Mesothelial cell of epicardium (in vitro differentiated cells): ENCODE results near the gene MYH11. TPM values are rescaled to one million over a fixed set of nuclear protein-coding genes. Genes with fewer than 3 reads are reported as not detected.

Experiments
- DNase-seq, 2 experiments: peaks; one replicate each; pipeline ENCODE4 v3.0.0; 2021; ENCODE audit warnings: low spot score in 2 of 2; ENCODE audit not compliant: unreplicated experiment in 2 of 2
- H3K27ac Mint-ChIP-seq: 2 replicates; pipeline ENCODE4 v1.8.0; 2021; ENCODE audit warnings: mixed read lengths
- H3K27me3 Mint-ChIP-seq: 2 replicates; pipeline ENCODE4 v1.8.0; 2021; ENCODE audit warnings: low read depth, mixed read lengths
- H3K36me3 Mint-ChIP-seq: 2 replicates; pipeline ENCODE4 v1.8.0; 2021; ENCODE audit warnings: mixed read lengths
- H3K4me1 Mint-ChIP-seq: 2 replicates; pipeline ENCODE4 v1.8.0; 2021; ENCODE audit warnings: mixed read lengths
- H3K4me3 Mint-ChIP-seq: 2 replicates; pipeline ENCODE4 v1.8.0; 2021; ENCODE audit warnings: mild to moderate bottlenecking, moderate library complexity, mixed read lengths
- H3K9me3 Mint-ChIP-seq: 2 replicates; pipeline ENCODE4 v1.8.0; 2021; ENCODE audit warnings: mixed read lengths
- total RNA-seq: library from RNA; stranded (reverse); gene quantifications from 3 replicates; pipeline ENCODE4 v1.2.1, GENCODE V29; 2021
- TF ChIP-seq, protein P1 (sequence below): fragments of 200-600 bp; sonication (generic); IDR thresholded peaks from one replicate; pipeline ENCODE4 v1.5.0; 2021; ENCODE audit warnings: antibody characterized with exemption; ENCODE audit not compliant: unreplicated experiment

MYH11 gene
- total RNA-seq, 1 donor from 2014 or later: 0.58 TPM

DNA sequence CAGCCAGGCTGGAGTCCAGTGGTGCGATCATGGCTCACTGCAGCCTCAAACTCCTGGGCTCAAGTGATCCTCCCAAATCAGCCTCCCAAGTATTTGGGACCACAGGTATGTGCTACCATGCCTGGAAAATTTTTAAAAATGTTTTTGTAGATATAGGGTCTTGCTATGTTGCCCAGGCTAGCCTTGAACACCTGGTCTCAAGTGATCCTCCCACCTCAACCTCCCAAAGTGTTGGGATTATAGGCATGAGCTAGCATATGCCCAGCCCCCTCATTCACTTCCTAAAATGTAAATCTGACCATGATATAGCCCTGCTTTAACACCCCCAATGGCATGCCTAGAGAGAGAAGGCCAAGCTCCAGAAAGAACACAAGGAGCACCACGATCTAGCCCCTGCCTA, 108.2 kb downstream of the MYH11 start:
- H3K27me3 Mint-ChIP-seq: no peaks in the 10 kb centered on the region
- no peak overlapping the region for H3K4me3 Mint-ChIP-seq
- TF ChIP-seq, protein P1, sequence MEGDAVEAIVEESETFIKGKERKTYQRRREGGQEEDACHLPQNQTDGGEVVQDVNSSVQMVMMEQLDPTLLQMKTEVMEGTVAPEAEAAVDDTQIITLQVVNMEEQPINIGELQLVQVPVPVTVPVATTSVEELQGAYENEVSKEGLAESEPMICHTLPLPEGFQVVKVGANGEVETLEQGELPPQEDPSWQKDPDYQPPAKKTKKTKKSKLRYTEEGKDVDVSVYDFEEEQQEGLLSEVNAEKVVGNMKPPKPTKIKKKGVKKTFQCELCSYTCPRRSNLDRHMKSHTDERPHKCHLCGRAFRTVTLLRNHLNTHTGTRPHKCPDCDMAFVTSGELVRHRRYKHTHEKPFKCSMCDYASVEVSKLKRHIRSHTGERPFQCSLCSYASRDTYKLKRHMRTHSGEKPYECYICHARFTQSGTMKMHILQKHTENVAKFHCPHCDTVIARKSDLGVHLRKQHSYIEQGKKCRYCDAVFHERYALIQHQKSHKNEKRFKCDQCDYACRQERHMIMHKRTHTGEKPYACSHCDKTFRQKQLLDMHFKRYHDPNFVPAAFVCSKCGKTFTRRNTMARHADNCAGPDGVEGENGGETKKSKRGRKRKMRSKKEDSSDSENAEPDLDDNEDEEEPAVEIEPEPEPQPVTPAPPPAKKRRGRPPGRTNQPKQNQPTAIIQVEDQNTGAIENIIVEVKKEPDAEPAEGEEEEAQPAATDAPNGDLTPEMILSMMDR: no peak
- DNase-seq: no peak
- H3K36me3 Mint-ChIP-seq: no peaks in the 10 kb centered on the region
- no peak overlapping the region for H3K27ac Mint-ChIP-seq
- no peaks in the 10 kb centered on the region for H3K9me3 Mint-ChIP-seq
- no peaks in the 10 kb centered on the region for H3K4me1 Mint-ChIP-seq

DNA sequence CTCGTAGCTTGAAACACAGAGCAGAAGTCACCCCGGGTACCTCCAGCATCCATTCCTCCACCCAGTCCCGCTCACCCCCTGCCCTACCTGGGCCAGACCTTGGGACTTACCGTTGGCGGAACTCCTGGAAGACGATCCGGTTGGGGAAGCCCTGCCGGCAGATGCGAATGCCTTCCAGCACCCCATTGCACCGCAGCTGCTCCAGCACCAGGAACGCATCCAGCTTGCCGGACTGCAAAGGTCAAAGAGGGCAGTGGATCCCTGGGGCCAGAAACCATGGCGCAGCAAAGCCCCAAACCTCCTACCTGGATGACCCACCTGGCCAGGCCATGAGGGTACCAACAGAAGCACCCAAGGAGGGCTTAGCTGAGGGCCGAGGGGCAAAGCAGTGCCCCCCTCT, 108.9 kb downstream of the MYH11 start:
- Mint-ChIP-seq H3K27me3 (no peaks in the 10 kb centered on the region), H3K27ac (no peak overlapping the region), H3K4me3 (no peak overlapping the region), H3K36me3 (no peaks in the 10 kb centered on the region), H3K4me1 (no peaks in the 10 kb centered on the region), H3K9me3 (no peaks in the 10 kb centered on the region)
- no peak for DNase-seq
- TF ChIP-seq, protein P1: no peak

DNA sequence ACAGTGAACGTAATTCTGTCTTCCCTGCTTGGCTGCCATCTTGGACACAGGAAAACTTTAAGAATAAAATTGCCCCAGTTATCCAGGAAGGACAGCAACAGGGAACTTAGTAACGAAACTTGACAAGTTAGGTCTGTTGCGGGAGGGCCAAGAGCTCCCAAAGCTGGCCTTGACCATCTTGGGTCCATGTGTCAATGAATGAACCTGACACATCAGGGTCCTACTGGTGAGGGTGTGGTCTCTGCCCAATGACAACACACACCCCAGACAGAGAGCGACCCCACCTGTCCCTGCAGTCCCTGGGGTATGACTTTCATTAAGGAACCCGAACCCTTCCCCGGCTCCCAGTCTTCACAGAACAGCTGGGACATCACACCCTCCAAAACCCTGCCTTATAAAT, 110.5 kb downstream of the MYH11 start:
- DNase-seq: no peak
- H3K9me3 Mint-ChIP-seq: peaks cover 5% of the 10 kb centered on the region
- H3K36me3 Mint-ChIP-seq: no peaks in the 10 kb centered on the region
- no peak overlapping the region for H3K27ac Mint-ChIP-seq
- H3K4me3 Mint-ChIP-seq: no peak overlapping the region
- H3K27me3 Mint-ChIP-seq: no peaks in the 10 kb centered on the region
- no peaks in the 10 kb centered on the region for H3K4me1 Mint-ChIP-seq
- TF ChIP-seq, protein P1: no peak

DNA sequence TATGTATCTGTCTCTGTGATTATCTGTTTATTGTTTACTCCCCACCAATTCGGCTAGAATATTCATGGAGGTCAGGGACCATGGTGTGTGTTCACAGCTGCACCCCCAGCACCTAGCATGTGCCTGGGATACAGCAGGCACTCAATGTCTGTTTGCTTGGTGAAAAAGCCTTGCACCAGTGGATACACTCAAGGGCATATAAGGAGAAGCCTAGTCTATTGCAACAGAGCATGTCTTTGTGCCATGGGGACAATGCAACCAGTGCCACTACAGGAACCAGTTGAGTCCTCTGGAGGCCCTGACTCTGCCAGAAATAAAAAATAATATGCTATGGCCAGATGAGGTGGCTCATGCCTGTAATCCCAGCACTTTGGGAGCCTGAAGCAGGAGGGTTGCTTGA, 113.2 kb downstream of the MYH11 start:
- no peak for DNase-seq
- H3K36me3 Mint-ChIP-seq: no peaks in the 10 kb centered on the region
- no peaks in the 10 kb centered on the region for H3K4me1 Mint-ChIP-seq
- H3K27ac Mint-ChIP-seq: no peak overlapping the region
- peaks cover 10% of the 10 kb centered on the region for H3K9me3 Mint-ChIP-seq
- no peaks in the 10 kb centered on the region for H3K27me3 Mint-ChIP-seq
- TF ChIP-seq, protein P1: no peak
- H3K4me3 Mint-ChIP-seq: no peak overlapping the region

DNA sequence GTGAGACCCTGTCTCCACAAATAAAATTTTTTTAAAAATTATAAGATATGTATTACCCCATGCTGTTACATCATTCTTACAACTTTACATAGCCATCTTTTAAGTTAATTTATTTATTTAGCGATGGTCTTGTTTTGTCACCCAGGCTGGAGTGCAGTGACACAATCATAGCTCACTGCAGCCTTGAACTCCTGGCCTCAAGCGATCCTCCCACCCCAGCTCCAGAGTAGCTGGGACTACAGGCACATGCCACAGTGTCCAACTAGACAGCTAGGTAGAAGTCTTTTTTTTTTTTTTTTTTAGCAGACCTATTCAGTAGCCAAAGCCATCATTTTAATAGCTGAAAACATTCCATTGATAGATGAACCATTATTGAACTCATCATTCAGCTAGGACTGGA, 114.1 kb downstream of the MYH11 start:
- H3K9me3 Mint-ChIP-seq: peaks cover 10% of the 10 kb centered on the region
- H3K4me3 Mint-ChIP-seq: no peak overlapping the region

More for the DNA sequence above, 114.1 kb downstream of the MYH11 start:
- Mint-ChIP-seq H3K4me1 (no peaks in the 10 kb centered on the region), H3K27me3 (no peaks in the 10 kb centered on the region), H3K36me3 (no peaks in the 10 kb centered on the region), H3K27ac (no peak overlapping the region)
- DNase-seq: no peak
- TF ChIP-seq, protein P1: no peak
